ENCODE measurements around the gene CBX6. TPM values are rescaled to one million over a fixed set of nuclear protein-coding genes. Genes with fewer than 3 reads are reported as not detected.

CBX6 gene
- polyA plus RNA-seq, 1 donor, result 25.6 TPM

GRCh38 chr22:38850399-38850798, 21.6 kb downstream of the CBX6 start:
- H3K9me3 ChIP-seq (ENCODE audit: control insufficient read depth, low read depth, low read length), result no peaks in the 10 kb centered on the region
- no CpG with 5 or more reads among the region's 2 CpGs for WGBS (ENCODE audit: insufficient coverage, low lambda C conversion rate)
- no peaks in the 10 kb centered on the region for H3K36me3 ChIP-seq (ENCODE audit: control insufficient read depth, insufficient read depth, low read length)
- no peak overlapping the region for H3K4me3 ChIP-seq (ENCODE audit: low read length)
- H3K27ac ChIP-seq (ENCODE audit: low read length), result no peak overlapping the region
- H3K4me1 ChIP-seq (ENCODE audit: control insufficient read depth, insufficient read depth, low read length), result no peaks in the 10 kb centered on the region
- no peak for DNase-seq
- no peaks in the 10 kb centered on the region for H3K27me3 ChIP-seq (ENCODE audit: control insufficient read depth, insufficient read depth, low read length)

GRCh38 chr22:38849811-38850210, 22.2 kb downstream of the CBX6 start:
- Histone ChIP-seq H3K27ac (ENCODE audit: low read length) (no peak overlapping the region), H3K4me3 (ENCODE audit: low read length) (no peak overlapping the region), H3K27me3 (ENCODE audit: control insufficient read depth, insufficient read depth, low read length) (peaks cover 4% of the 10 kb centered on the region), H3K9me3 (ENCODE audit: control insufficient read depth, low read depth, low read length) (no peaks in the 10 kb centered on the region), H3K4me1 (ENCODE audit: control insufficient read depth, insufficient read depth, low read length) (no peaks in the 10 kb centered on the region), H3K36me3 (ENCODE audit: control insufficient read depth, insufficient read depth, low read length) (no peaks in the 10 kb centered on the region)
- WGBS (ENCODE audit: insufficient coverage, low lambda C conversion rate), result no CpG with 5 or more reads among the region's 6 CpGs
- no peak for DNase-seq

- H3K4me3 ChIP-seq (ENCODE audit: low read length), result no peak overlapping the region
- no peak for DNase-seq
- H3K27me3 ChIP-seq (ENCODE audit: control insufficient read depth, insufficient read depth, low read length), result peaks cover 16% of the 10 kb centered on the region
- 100% methylated on average over 1 of the region's 1 CpG for WGBS (ENCODE audit: insufficient coverage, low lambda C conversion rate)
- H3K9me3 ChIP-seq (ENCODE audit: control insufficient read depth, low read depth, low read length), result no peaks in the 10 kb centered on the region
- H3K4me1 ChIP-seq (ENCODE audit: control insufficient read depth, insufficient read depth, low read length), result peaks cover 6% of the 10 kb centered on the region
- no peak overlapping the region for H3K27ac ChIP-seq (ENCODE audit: low read length)
- H3K36me3 ChIP-seq (ENCODE audit: control insufficient read depth, insufficient read depth, low read length), result no peaks in the 10 kb centered on the region
Measured at GRCh38 chr22:38846412-38846811, 25.6 kb downstream of the CBX6 start.

GRCh38 chr22:38845004-38845740, 26.8 kb downstream of the CBX6 start:
- no peak overlapping the region for H3K27ac ChIP-seq (ENCODE audit: low read length)
- H3K27me3 ChIP-seq (ENCODE audit: control insufficient read depth, insufficient read depth, low read length), result peaks cover 16% of the 10 kb centered on the region
- no peak for DNase-seq
- WGBS (ENCODE audit: insufficient coverage, low lambda C conversion rate), result no CpG with 5 or more reads among the region's 17 CpGs
- no peak overlapping the region for H3K4me3 ChIP-seq (ENCODE audit: low read length)
- H3K4me1 ChIP-seq (ENCODE audit: control insufficient read depth, insufficient read depth, low read length), result peaks cover 6% of the 10 kb centered on the region
- no peaks in the 10 kb centered on the region for H3K36me3 ChIP-seq (ENCODE audit: control insufficient read depth, insufficient read depth, low read length)
- H3K9me3 ChIP-seq (ENCODE audit: control insufficient read depth, low read depth, low read length), result no peaks in the 10 kb centered on the region

GRCh38 chr22:38844315-38845003, 27.6 kb downstream of the CBX6 start:
- no peaks in the 10 kb centered on the region for H3K36me3 ChIP-seq (ENCODE audit: control insufficient read depth, insufficient read depth, low read length)
- H3K4me3 ChIP-seq (ENCODE audit: low read length), result peak overlapping the region; percentile 10
- peaks cover 16% of the 10 kb centered on the region for H3K27me3 ChIP-seq (ENCODE audit: control insufficient read depth, insufficient read depth, low read length)
- WGBS (ENCODE audit: insufficient coverage, low lambda C conversion rate), result 20% methylated on average over 1 of the region's 22 CpGs
- H3K27ac ChIP-seq (ENCODE audit: low read length), result no peak overlapping the region
- peaks cover 6% of the 10 kb centered on the region for H3K4me1 ChIP-seq (ENCODE audit: control insufficient read depth, insufficient read depth, low read length)
- H3K9me3 ChIP-seq (ENCODE audit: control insufficient read depth, low read depth, low read length), result no peaks in the 10 kb centered on the region
- DNase-seq, result peak in 1 of 2 donors; percentile 55

- Histone ChIP-seq H3K27me3 (ENCODE audit: control insufficient read depth, insufficient read depth, low read length) (peaks cover 16% of the 10 kb centered on the region), H3K9me3 (ENCODE audit: control insufficient read depth, low read depth, low read length) (no peaks in the 10 kb centered on the region), H3K27ac (ENCODE audit: low read length) (no peak within 1 kb of the TSS), H3K4me3 (ENCODE audit: low read length) (peak within 1 kb of the TSS; percentile 26), H3K36me3 (ENCODE audit: control insufficient read depth, insufficient read depth, low read length) (no peaks in the 10 kb centered on the region), H3K4me1 (ENCODE audit: control insufficient read depth, insufficient read depth, low read length) (peaks cover 6% of the 10 kb centered on the region)
- DNase-seq, result peak in 1 of 2 donors; percentile 66
- no CpG with 5 or more reads among the region's 105 CpGs for WGBS (ENCODE audit: insufficient coverage, low lambda C conversion rate)
Measured at GRCh38 chr22:38843657-38844314, 28.2 kb downstream of the CBX6 start, which contains the start of gene NPTXR. TSS of gene NPTXR (minus strand) at chr22:38844028.

GRCh38 chr22:38843201-38843656, 28.8 kb downstream of the CBX6 start:
- H3K4me3 ChIP-seq (ENCODE audit: low read length), result peak overlapping the region; percentile 26
- H3K27me3 ChIP-seq (ENCODE audit: control insufficient read depth, insufficient read depth, low read length), result peaks cover 16% of the 10 kb centered on the region
- H3K27ac ChIP-seq (ENCODE audit: low read length), result no peak overlapping the region
- H3K4me1 ChIP-seq (ENCODE audit: control insufficient read depth, insufficient read depth, low read length), result peaks cover 6% of the 10 kb centered on the region
- H3K9me3 ChIP-seq (ENCODE audit: control insufficient read depth, low read depth, low read length), result no peaks in the 10 kb centered on the region
- DNase-seq, result peak; percentile 81 to 88
- no CpG with 5 or more reads among the region's 68 CpGs for WGBS (ENCODE audit: insufficient coverage, low lambda C conversion rate)
- H3K36me3 ChIP-seq (ENCODE audit: control insufficient read depth, insufficient read depth, low read length), result no peaks in the 10 kb centered on the region

GRCh38 chr22:38842512-38843200, 29.4 kb downstream of the CBX6 start:
- no CpG with 5 or more reads among the region's 34 CpGs for WGBS (ENCODE audit: insufficient coverage, low lambda C conversion rate)
- no peak overlapping the region for H3K27ac ChIP-seq (ENCODE audit: low read length)
- H3K4me3 ChIP-seq (ENCODE audit: low read length), result peak overlapping the region; percentile 26
- no peak for DNase-seq
- no peaks in the 10 kb centered on the region for H3K36me3 ChIP-seq (ENCODE audit: control insufficient read depth, insufficient read depth, low read length)
- peaks cover 6% of the 10 kb centered on the region for H3K4me1 ChIP-seq (ENCODE audit: control insufficient read depth, insufficient read depth, low read length)
- peaks cover 16% of the 10 kb centered on the region for H3K27me3 ChIP-seq (ENCODE audit: control insufficient read depth, insufficient read depth, low read length)
- no peaks in the 10 kb centered on the region for H3K9me3 ChIP-seq (ENCODE audit: control insufficient read depth, low read depth, low read length)

GRCh38 chr22:38841635-38842034, 30.4 kb downstream of the CBX6 start:
- no peaks in the 10 kb centered on the region for H3K36me3 ChIP-seq (ENCODE audit: control insufficient read depth, insufficient read depth, low read length)
- no peak for DNase-seq
- no peak overlapping the region for H3K4me3 ChIP-seq (ENCODE audit: low read length)
- H3K27me3 ChIP-seq (ENCODE audit: control insufficient read depth, insufficient read depth, low read length), result peaks cover 16% of the 10 kb centered on the region
- no peaks in the 10 kb centered on the region for H3K9me3 ChIP-seq (ENCODE audit: control insufficient read depth, low read depth, low read length)
- WGBS (ENCODE audit: insufficient coverage, low lambda C conversion rate), result no CpG with 5 or more reads among the region's 5 CpGs
- H3K4me1 ChIP-seq (ENCODE audit: control insufficient read depth, insufficient read depth, low read length), result peaks cover 6% of the 10 kb centered on the region
- H3K27ac ChIP-seq (ENCODE audit: low read length), result no peak overlapping the region

GRCh38 chr22:38841211-38841610, 30.8 kb downstream of the CBX6 start:
- Histone ChIP-seq H3K27ac (ENCODE audit: low read length) (no peak overlapping the region), H3K4me1 (ENCODE audit: control insufficient read depth, insufficient read depth, low read length) (peaks cover 6% of the 10 kb centered on the region), H3K9me3 (ENCODE audit: control insufficient read depth, low read depth, low read length) (no peaks in the 10 kb centered on the region), H3K36me3 (ENCODE audit: control insufficient read depth, insufficient read depth, low read length) (no peaks in the 10 kb centered on the region), H3K27me3 (ENCODE audit: control insufficient read depth, insufficient read depth, low read length) (peaks cover 16% of the 10 kb centered on the region), H3K4me3 (ENCODE audit: low read length) (no peak overlapping the region)
- DNase-seq, result no peak
- no CpG with 5 or more reads among the region's 7 CpGs for WGBS (ENCODE audit: insufficient coverage, low lambda C conversion rate)

Measured in large intestine (tissue), 3 donors.